Measurements from ENCODE around the gene XPC.

The XPC gene

GRCh38 chr3:14188041-14188754 lies 9.8 kb upstream of the XPC start:
- ChIA-PET POLR2A (ENCODE audit: low non-redundant PET) (no interaction called here), CTCF (interaction anchor here (0.5 kb wide), 1 partner anchor 55 kb away, joined by 3 read pairs; no protein-coding TSS in a partner anchor)
- TF ChIP-seq, protein P1, sequence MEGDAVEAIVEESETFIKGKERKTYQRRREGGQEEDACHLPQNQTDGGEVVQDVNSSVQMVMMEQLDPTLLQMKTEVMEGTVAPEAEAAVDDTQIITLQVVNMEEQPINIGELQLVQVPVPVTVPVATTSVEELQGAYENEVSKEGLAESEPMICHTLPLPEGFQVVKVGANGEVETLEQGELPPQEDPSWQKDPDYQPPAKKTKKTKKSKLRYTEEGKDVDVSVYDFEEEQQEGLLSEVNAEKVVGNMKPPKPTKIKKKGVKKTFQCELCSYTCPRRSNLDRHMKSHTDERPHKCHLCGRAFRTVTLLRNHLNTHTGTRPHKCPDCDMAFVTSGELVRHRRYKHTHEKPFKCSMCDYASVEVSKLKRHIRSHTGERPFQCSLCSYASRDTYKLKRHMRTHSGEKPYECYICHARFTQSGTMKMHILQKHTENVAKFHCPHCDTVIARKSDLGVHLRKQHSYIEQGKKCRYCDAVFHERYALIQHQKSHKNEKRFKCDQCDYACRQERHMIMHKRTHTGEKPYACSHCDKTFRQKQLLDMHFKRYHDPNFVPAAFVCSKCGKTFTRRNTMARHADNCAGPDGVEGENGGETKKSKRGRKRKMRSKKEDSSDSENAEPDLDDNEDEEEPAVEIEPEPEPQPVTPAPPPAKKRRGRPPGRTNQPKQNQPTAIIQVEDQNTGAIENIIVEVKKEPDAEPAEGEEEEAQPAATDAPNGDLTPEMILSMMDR (conservative IDR thresholded peaks at IDR 0.05; ENCODE audit: low read depth): no peak
- H3K27ac ChIP-seq: no peak overlapping the region
- DNase-seq (ENCODE audit: low spot score): no peak

GRCh38 chr3:14186854-14187458 lies 8.6 kb upstream of the XPC start:
- CTCF ChIA-PET: no interaction called here
- H3K27ac ChIP-seq: no peak overlapping the region
- TF ChIP-seq, protein P1 (conservative IDR thresholded peaks at IDR 0.05; ENCODE audit: low read depth): no peak
- DNase-seq (ENCODE audit: low spot score): no peak
- POLR2A ChIA-PET (ENCODE audit: low non-redundant PET): no interaction called here

DNA sequence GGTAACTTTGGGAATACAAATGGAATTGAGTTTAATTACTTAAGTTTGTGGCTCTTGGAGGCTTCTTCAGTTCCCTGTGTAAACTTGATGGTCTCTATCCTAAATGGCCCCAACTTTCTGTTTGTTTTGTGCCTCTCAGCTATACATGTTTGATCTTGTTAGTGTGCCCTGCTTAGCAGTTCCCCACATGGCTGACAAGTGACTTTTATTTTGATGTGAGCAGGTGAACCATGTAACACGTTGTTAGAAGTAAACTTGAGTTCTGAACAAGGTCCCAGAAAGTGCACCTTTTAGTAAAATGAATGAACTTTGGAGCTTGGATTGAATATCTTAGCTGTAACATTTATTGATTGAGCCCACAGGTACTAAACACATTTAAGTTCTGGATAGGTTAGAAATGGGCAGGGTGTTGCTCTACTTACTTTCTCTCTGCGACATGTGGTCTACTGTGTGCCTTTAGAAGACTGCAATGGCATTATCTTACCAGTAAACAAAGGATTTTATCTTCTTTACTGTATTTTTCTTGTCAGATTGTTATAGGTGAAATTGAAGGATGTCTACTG lies 4.7 kb upstream of the XPC start:
- CTCF ChIA-PET: interaction anchor here (0.6 kb wide), 1 partner anchor 672 kb away, joined by 3 read pairs; no protein-coding TSS in a partner anchor
- H3K27ac ChIP-seq: no peak overlapping the region
- POLR2A ChIA-PET (ENCODE audit: low non-redundant PET): no interaction called here
- DNase-seq (ENCODE audit: low spot score): no peak
- TF ChIP-seq, protein P1 (conservative IDR thresholded peaks at IDR 0.05; ENCODE audit: low read depth): no peak

DNA sequence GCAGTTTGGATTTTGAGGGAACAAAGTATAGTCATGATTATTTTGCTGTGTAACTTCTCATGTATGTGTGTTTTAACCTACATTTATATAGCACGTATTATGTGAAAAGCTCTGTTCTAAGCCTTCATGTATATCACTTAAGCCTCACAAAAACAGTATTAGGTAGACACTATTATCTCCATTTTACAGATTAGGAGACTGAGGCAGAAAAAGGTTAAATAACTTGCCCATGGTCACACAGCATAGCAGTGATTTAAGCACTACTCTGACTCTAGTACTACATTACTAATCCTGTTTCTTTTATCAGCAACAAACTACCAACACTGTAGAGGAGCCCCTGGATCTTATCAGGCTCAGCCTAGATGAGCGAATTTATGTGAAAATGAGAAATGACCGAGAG lies 2.9 kb upstream of the XPC start:
- ChIA-PET POLR2A (ENCODE audit: low non-redundant PET) (no interaction called here), CTCF (no interaction called here)
- H3K27ac ChIP-seq: no peak overlapping the region
- no peak for DNase-seq (ENCODE audit: low spot score)
- TF ChIP-seq, protein P1 (conservative IDR thresholded peaks at IDR 0.05; ENCODE audit: low read depth): no peak

DNA sequence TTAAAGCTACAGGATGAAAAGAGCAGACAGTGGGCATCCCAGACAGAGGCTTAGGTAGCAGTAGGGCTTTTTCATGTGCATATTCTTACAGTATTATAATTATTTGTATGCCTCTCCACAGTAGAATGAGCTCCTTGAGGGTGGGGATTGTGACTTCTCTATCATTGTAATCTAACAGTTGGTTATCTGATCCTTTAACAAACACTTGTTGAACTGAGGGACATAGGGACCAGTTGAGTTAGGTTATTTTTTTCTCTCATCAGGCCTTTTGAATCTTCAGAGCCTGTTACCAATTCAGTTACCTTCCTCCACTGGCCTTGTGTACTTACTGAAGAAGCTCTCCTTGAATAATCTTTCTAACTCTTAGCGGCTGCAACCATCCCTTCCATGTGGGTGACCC lies 1.4 kb upstream of the XPC start:
- TF ChIP-seq, protein P1 (conservative IDR thresholded peaks at IDR 0.05; ENCODE audit: low read depth): no peak
- ChIA-PET POLR2A (ENCODE audit: low non-redundant PET) (no interaction called here), CTCF (no interaction called here)
- no peak for DNase-seq (ENCODE audit: low spot score)
- no peak overlapping the region for H3K27ac ChIP-seq

DNA sequence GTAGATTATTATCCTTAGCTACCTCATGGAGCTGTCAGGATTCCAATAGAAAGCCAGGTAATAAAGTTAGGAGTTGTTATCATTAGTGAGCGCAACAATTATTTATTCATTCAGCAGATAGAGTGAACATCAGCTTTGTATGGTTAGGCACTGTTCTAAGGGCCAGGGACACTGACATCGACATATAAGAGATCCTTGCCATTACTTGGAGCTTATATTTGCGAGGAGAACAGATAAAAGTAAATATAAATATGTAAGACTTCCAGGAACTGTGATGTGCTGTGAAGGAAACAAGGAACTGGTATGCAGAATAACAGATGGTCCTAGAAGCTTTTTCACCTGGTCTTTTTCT lies 689 bp upstream of the XPC start:
- POLR2A ChIA-PET (ENCODE audit: low non-redundant PET): no interaction called here
- peak overlapping the region; percentile 94 for H3K27ac ChIP-seq
- TF ChIP-seq, protein P1 (conservative IDR thresholded peaks at IDR 0.05; ENCODE audit: low read depth): no peak
- no peak for DNase-seq (ENCODE audit: low spot score)
- CTCF ChIA-PET: interaction anchor here (0.6 kb wide), 1 partner anchor 237 kb away, joined by 3 read pairs; no protein-coding TSS in a partner anchor
